Aorta (tissue), 5 donors: ENCODE results near the gene PYM1. TPM values are rescaled to one million over a fixed set of nuclear protein-coding genes. Genes with fewer than 3 reads are reported as not detected.

ENCODE experiments used
- ATAC-seq: fragments of 200-7000 bp; cut with Tn5 transposase; one replicate; pipeline ENCODE4 v1.9.1; 2022; ENCODE audit warnings: moderate library complexity; ENCODE audit not compliant: low FRiP score
- DNase-seq, 2 donors: peaks; one replicate each; pipeline ENCODE4 v3.0.0-alpha.2; 2020
- H3K27ac ChIP-seq, 2 donors: one replicate each; pipeline ENCODE4 v1.5.1; 2013; ENCODE audit warnings: low read length in 2 of 2, mild to moderate bottlenecking in 2 of 2, moderate library complexity in 2 of 2, control low read depth in 1 of 2, inconsistent platforms in 1 of 2, low read depth in 1 of 2
- H3K27me3 ChIP-seq, 2 donors: one replicate each; pipeline ENCODE4 v1.6.1; 2013; ENCODE audit warnings: control low read depth in 1 of 2, low read length in 1 of 2, mild to moderate bottlenecking in 1 of 2, moderate library complexity in 1 of 2; ENCODE audit not compliant: insufficient read depth in 2 of 2, control insufficient read depth in 1 of 2
- H3K36me3 ChIP-seq, 2 donors: one replicate each; pipeline ENCODE4 v1.6.1; 2013; ENCODE audit warnings: control low read depth in 1 of 2, low read length in 1 of 2, mild to moderate bottlenecking in 1 of 2; ENCODE audit not compliant: insufficient read depth in 2 of 2, control insufficient read depth in 1 of 2
- H3K4me1 ChIP-seq, 2 donors: one replicate each; pipeline ENCODE4 v1.6.1; 2013; ENCODE audit warnings: low read length in 2 of 2, control low read depth in 1 of 2, mild to moderate bottlenecking in 1 of 2, moderate library complexity in 1 of 2; ENCODE audit not compliant: insufficient read depth in 2 of 2, control insufficient read depth in 1 of 2
- H3K4me3 ChIP-seq, 2 donors: one replicate each; pipeline ENCODE4 v1.5.1; 2013; ENCODE audit warnings: low read length in 2 of 2, control low read depth in 1 of 2, mild to moderate bottlenecking in 1 of 2
- H3K9me3 ChIP-seq: one replicate; pipeline ENCODE4 v1.6.1; 2013; ENCODE audit warnings: mild to moderate bottlenecking, low read length; ENCODE audit not compliant: control insufficient read depth
- WGBS, 2 donors: extraction: QIAGEN DNeasy Blood & Tissue Kit; methylation state at CpG; one replicate each; pipeline ENCODE4 v1.1.7; 2013; 5-methylcytosine and 5-hydroxymethylcytosine counted together
- intact Hi-C, 2 donors: fragments of 100-400 bp; cut with DNase I; formaldehyde crosslinking; loops; one replicate each; pipeline versions ENCODE4 v1.14.2 to v1.15.0; 2022
- polyA plus RNA-seq, 2 donors: library from polyadenylated mRNA; stranded (reverse); fragments of 200-250 nt; gene quantifications; one replicate each; pipeline ENCODE4 v1.2.3, GENCODE V29; 2013
- total RNA-seq, 2 donors: library from RNA; stranded (reverse); fragmentation: NEBNext Ultra II Directional; extraction: Animal tissue kit (Norgen Biotek cat#: 25700); gene quantifications; one replicate each; pipeline ENCODE4 v1.2.1, GENCODE V29; 2021
- donor health status: healthy with polysubstance abuse.
- donor health status: Bipolar disorder and iron deficiency.
- donor health status: DM: no; HTN: no; CAD: no.
- donor health status: DM: no; HTN: no; CAD: no.
- donor health status: DM: yes; HTN: yes; CAD: no.

PYM1 gene
- total and polyA plus RNA-seq, 4 donors = 21.9 to 40.2 (median 26.2) TPM

DNA sequence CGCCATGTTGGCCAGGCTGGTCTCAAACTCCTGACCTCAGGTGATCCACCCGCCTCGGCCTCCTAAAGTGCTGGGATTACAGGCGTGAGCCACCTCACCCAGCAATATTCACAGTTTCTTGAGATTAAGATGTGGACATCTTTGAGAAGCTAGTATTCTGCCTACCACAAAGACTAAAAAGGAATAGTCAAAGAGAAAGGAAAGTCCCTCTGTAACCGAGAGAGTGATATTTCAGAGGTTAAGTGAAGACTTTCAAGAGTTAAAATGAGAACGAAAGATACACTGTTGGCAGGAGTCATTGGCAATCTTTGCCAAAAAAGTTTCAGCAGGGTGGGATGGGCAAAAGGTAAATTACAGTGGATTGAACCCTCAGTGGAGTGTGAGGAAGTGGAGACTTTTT, 18.9 kb upstream of the PYM1 start:
- Histone ChIP-seq H3K27me3 (no peaks in the 10 kb centered on the region), H3K36me3 (peaks cover 6% of the 10 kb centered on the region in 2 donors), H3K4me1 (no peaks in the 10 kb centered on the region), H3K4me3 (no peak overlapping the region), H3K27ac (no peak overlapping the region), H3K9me3 (no peaks in the 10 kb centered on the region)
- 78 to 79% methylated on average over 6 of the region's 6 CpGs for WGBS, 2 donors
- DNase-seq = no peak
- ATAC-seq = no peak
- intact Hi-C loops = loop anchor here in 1 of 2 donors (10.0 kb wide), 1 partner anchor 292 kb away; no protein-coding TSS in a partner anchor

DNA sequence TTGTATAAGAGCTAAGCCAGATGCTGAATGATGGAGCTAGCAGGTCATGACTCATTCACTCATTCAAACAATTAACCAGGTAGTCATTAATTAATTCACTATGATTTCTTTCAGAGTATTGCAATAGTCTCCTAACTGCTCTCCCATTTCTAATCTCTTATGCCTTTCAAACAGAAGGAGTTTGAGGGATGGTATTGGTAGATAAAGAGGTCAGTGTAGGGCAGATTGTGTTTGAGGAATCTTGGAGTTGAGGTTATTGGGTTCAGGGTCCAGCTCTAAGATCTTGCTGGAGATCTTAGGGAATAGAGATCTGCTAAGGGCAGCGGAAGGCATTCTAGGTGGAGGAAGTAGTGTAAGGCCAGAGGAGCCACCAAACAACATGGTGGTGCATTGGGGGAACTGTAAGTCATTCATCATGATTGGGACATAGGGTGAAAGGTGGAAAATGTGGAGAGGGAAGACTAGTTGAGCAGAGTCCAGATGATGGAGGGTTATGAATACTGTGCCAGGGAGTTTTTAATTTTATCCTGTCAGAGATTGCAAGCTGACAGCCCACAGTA, 15.0 kb upstream of the PYM1 start:
- Histone ChIP-seq H3K4me1 (no peaks in the 10 kb centered on the region), H3K9me3 (no peaks in the 10 kb centered on the region), H3K4me3 (no peak overlapping the region), H3K27ac (no peak overlapping the region), H3K27me3 (no peaks in the 10 kb centered on the region), H3K36me3 (peaks cover 2 to 6% of the 10 kb centered on the region in 2 donors)
- WGBS, 2 donors = 92 to 99% methylated on average over 1 of the region's 1 CpG
- intact Hi-C loops = loop anchor here in 1 of 2 donors (5.0 to 10.0 kb wide), 2 partner anchors 200 to 288 kb away; partner anchors contain the start of gene GDF11
- ATAC-seq (no peak), DNase-seq (no peak)

DNA sequence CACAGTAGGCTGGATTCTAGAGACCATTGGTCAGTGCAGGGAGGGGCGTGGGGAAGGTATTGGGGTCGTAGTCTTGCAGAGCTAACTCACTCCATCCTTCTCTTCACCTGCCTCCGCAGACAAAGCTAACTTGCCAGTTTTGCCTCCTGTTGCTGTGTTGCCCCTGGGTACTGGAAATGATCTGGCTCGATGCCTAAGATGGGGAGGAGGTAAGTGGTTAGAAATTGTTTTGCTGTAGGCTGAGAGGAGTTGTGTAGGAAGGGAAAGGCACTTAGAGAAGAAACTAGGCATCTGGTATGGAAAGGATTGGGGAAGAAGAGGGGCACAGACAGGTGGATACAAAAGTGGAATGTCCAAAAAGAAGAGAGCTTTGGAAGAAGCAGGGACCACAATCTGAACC, 14.4 kb upstream of the PYM1 start:
- ATAC-seq (no peak), DNase-seq (peak in 1 of 2 donors; percentile 34)
- 91 to 95% methylated on average over 4 of the region's 4 CpGs for WGBS, 2 donors
- H3K4me1 ChIP-seq = no peaks in the 10 kb centered on the region
- H3K4me3 ChIP-seq = no peak overlapping the region
- intact Hi-C loops = loop anchor here in 1 of 2 donors (5.0 to 10.0 kb wide), 2 partner anchors 200 to 287 kb away; partner anchors contain the start of gene GDF11
- peaks cover 2 to 6% of the 10 kb centered on the region in 2 donors for H3K36me3 ChIP-seq
- no peaks in the 10 kb centered on the region for H3K27me3 ChIP-seq
- H3K27ac ChIP-seq = no peak overlapping the region
- no peaks in the 10 kb centered on the region for H3K9me3 ChIP-seq

DNA sequence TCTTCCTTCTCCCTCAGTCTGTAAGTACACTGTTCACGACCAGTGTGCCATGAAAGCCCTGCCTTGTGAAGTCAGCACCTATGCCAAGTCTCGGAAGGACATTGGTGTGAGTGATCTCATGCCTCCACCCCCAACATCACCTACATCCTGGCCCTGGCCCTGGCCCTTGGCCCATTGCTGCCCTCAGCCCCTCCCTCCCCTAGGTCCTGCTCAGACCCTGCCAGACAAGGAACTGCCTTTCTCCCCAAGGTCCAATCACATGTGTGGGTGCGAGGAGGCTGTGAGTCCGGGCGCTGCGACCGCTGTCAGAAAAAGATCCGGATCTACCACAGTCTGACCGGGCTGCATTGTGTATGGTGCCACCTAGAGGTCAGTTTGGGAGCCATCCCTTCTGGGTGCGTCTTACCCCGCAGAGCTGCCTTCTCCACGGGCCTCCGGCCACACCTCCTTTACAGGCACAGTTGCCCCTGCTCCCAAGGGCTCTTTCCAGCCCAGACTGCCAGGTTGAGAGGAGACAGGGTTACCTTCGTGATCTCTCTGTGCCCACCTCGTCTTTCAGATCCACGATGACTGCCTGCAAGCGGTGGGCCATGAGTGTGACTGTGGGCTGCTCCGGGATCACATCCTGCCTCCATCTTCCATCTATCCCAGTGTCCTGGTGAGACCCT, 12.5 kb upstream of the PYM1 start:
- DNase-seq (peak; percentile 88 to 91), ATAC-seq (peak; percentile 92)
- 11 to 13% methylated on average over 17 to 18 of the region's 18 CpGs for WGBS, 2 donors
- Histone ChIP-seq H3K27ac (peak overlapping the region in 1 of 2 donors; percentile 15), H3K36me3 (peaks cover 2 to 6% of the 10 kb centered on the region in 2 donors), H3K4me1 (no peaks in the 10 kb centered on the region), H3K4me3 (no peak overlapping the region), H3K27me3 (no peaks in the 10 kb centered on the region), H3K9me3 (no peaks in the 10 kb centered on the region)
- intact Hi-C loops = loop anchor here (2.0 to 10.0 kb wide), 3 partner anchors 198 to 285 kb away; partner anchors contain the start of gene GDF11 (in 1 of the 2)

DNA sequence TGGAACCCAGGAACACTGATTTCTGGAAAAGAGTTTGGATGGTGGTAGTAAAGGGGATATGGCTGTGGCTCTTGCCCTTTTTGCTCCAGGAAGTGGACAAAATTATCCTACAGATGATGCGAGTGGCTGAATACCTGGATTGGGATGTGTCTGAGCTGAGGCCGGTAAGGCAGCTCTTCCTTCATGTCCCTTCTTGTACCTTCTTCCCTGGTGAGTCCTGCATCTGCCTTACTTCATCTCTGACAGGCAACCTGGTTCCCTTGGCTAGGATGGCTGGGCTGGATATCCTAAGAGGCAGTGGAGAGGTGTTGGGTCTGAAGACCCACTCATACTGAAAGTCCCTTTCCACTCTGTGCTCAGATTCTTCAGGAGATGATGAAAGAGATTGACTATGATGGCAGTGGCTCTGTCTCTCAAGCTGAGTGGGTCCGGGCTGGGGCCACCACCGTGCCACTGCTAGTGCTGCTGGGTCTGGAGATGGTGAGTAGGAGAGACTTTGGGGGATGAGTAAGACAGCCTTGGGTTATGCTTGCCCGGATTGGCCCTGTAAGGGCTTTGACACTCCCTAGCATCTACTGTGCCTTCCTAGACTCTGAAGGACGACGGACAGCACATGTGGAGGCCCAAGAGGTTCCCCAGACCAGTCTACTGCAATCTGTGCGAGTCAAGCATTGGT, 11.3 kb upstream of the PYM1 start:
- intact Hi-C loops = no loop called here
- Histone ChIP-seq H3K27ac (no peak overlapping the region), H3K27me3 (no peaks in the 10 kb centered on the region), H3K4me1 (no peaks in the 10 kb centered on the region), H3K9me3 (no peaks in the 10 kb centered on the region), H3K36me3 (peaks cover 2 to 4% of the 10 kb centered on the region in 2 donors), H3K4me3 (no peak overlapping the region)
- no peak for ATAC-seq
- WGBS, 2 donors = 87 to 90% methylated on average over 8 of the region's 8 CpGs
- DNase-seq = peak in 1 of 2 donors; percentile 43

DNA sequence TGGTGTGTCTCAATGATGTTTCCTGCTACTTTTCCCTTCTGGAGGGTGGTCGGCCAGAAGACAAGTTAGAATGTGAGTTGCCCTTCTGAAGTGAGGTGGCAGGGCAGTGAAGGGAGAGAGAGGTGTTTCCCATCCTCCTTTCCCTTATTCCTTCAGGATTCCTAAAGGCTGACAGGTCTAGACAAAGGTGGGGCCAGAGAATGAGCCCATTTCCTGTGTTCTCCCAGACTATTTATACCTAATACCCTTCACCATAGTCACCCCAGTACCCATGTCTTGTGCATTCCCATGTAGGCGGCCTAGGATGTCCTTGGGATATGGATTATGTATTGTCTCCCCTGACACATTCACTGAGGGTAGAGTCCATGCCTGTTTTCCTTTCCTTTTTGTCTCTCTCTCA, 10.3 kb upstream of the PYM1 start:
- intact Hi-C loops = no loop called here
- no peak for ATAC-seq
- peaks cover 0 to 4% of the 10 kb centered on the region in 2 donors for H3K4me1 ChIP-seq

DNA sequence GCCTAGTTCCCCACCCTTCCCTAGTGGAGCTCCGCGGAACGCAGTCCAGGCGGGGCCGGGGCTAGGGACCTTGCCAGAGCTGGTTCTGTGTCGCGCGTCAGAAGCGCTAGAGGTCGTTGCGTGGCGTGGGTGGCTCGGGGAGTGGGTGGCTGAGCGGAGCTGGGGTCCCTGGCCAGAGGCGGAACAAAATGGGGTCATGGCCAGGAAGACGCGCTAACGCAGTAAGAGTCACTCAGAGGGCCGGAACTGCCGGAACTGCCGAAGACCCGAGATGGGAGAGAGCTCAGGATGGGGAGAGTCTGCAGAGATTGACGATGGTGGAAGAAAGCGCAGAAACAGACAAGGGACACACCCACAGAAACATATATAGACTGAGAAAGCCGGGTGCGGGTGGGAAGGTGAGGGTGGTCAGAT, 8.1 kb upstream of the PYM1 start:
- 65% methylated on average over 26 of the region's 26 CpGs for WGBS, 2 donors

More for the DNA sequence above, 10.3 kb upstream of the PYM1 start:
- no peak overlapping the region for H3K27ac ChIP-seq
- no peaks in the 10 kb centered on the region for H3K9me3 ChIP-seq
- no peak for DNase-seq
- peaks cover 2 to 4% of the 10 kb centered on the region in 2 donors for H3K36me3 ChIP-seq
- H3K27me3 ChIP-seq = no peaks in the 10 kb centered on the region
- 86 to 87% methylated on average over 2 of the region's 2 CpGs for WGBS, 2 donors
- no peak overlapping the region for H3K4me3 ChIP-seq

DNA sequence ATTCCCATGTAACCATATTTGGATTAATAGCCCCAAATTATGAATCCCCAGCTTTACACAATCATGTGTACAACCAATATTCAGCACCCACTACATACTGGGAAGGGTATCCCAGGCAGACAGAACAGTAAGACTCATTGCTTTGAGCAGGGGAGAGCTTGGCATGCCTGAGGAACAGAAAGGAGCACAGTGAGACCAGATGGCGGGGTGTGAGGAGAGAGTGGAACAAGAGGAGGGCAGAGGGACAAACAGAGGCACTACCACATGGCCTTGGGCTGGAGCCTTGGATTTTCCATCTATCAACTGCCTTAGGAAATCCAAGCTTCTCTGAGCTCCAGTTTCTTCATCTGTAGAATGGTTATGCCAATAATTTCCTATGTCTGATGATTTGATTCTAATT, 7.1 kb upstream of the PYM1 start:
- 85 to 97% methylated on average over 1 of the region's 1 CpG for WGBS, 2 donors
- ATAC-seq (no peak), DNase-seq (no peak)
- Histone ChIP-seq H3K36me3 (no peaks in the 10 kb centered on the region), H3K27me3 (no peaks in the 10 kb centered on the region), H3K27ac (no peak overlapping the region), H3K4me3 (no peak overlapping the region), H3K4me1 (peaks cover 2 to 4% of the 10 kb centered on the region in 2 donors), H3K9me3 (no peaks in the 10 kb centered on the region)
- intact Hi-C loops = loop anchor here in 1 of 2 donors (5.0 kb wide), 1 partner anchor 38 kb away; the partner anchor contains the start of gene RAB5B

More for the DNA sequence above, 8.1 kb upstream of the PYM1 start:
- H3K27ac ChIP-seq = no peak overlapping the region
- H3K27me3 ChIP-seq = no peaks in the 10 kb centered on the region
- ATAC-seq (peak; percentile 33), DNase-seq (peak in 1 of 2 donors; percentile 87)
- intact Hi-C loops = no loop called here
- H3K4me3 ChIP-seq = no peak overlapping the region
- peaks cover 2 to 4% of the 10 kb centered on the region in 2 donors for H3K4me1 ChIP-seq
- no peaks in the 10 kb centered on the region for H3K36me3 ChIP-seq
- no peaks in the 10 kb centered on the region for H3K9me3 ChIP-seq
